EH (cell line): ENCODE results near the gene FBXW11.

Experiments used
- DNase-seq: peaks from one replicate; pipeline ENCODE4 v3.0.0-alpha.2; 2015; ENCODE audit warnings: low read depth

FBXW11 gene

GRCh38 chr5:172006321-172007174, at the start of gene FBXW11:
FBXW11 (minus strand) TSS chr5:172006638; CDS start chr5:172006502, 136 bp downstream.
- peak; percentile 97 for DNase-seq

- DNase-seq = no peak
These were observed 49.6 kb upstream of the FBXW11 start for GRCh38 chr5:172055996-172056395.

- DNase-seq = no peak
These were observed 49.0 kb upstream of the FBXW11 start for GRCh38 chr5:172055421-172055820.

GRCh38 chr5:172054611-172055153, 48.2 kb upstream of the FBXW11 start:
- DNase-seq = no peak

- DNase-seq = peak; percentile 52
These were observed 46.2 kb upstream of the FBXW11 start for GRCh38 chr5:172052450-172053236.

GRCh38 chr5:172051643-172052339, 45.4 kb upstream of the FBXW11 start:
- DNase-seq = peak; percentile 46

- DNase-seq = no peak
These were observed 43.6 kb upstream of the FBXW11 start for GRCh38 chr5:172050080-172050479.

- DNase-seq = no peak
These were observed 42.9 kb upstream of the FBXW11 start for GRCh38 chr5:172049226-172049796.

- peak; percentile 33 for DNase-seq
These were observed 42.2 kb upstream of the FBXW11 start for GRCh38 chr5:172048539-172049101.

- no peak for DNase-seq
These were observed 41.7 kb upstream of the FBXW11 start for GRCh38 chr5:172048170-172048422.

GRCh38 chr5:172046593-172046992, 40.2 kb upstream of the FBXW11 start:
- no peak for DNase-seq

GRCh38 chr5:172045315-172045632, 38.8 kb upstream of the FBXW11 start:
- no peak for DNase-seq

- no peak for DNase-seq
These were observed 38.3 kb upstream of the FBXW11 start for GRCh38 chr5:172044631-172045314.

GRCh38 chr5:172043865-172044264, 37.4 kb upstream of the FBXW11 start:
- DNase-seq = no peak

- DNase-seq = no peak
These were observed 35.7 kb upstream of the FBXW11 start for GRCh38 chr5:172042183-172042582.

- DNase-seq = no peak
These were observed 31.7 kb upstream of the FBXW11 start for GRCh38 chr5:172038167-172038566.

GRCh38 chr5:172035049-172035448, 28.6 kb upstream of the FBXW11 start:
- DNase-seq = no peak

GRCh38 chr5:172031894-172032461, 25.5 kb upstream of the FBXW11 start:
- no peak for DNase-seq

- no peak for DNase-seq
These were observed 23.4 kb upstream of the FBXW11 start for GRCh38 chr5:172029876-172030275.

GRCh38 chr5:172028167-172028566, 21.7 kb upstream of the FBXW11 start:
- DNase-seq = no peak
